HCT116 (cell line): ENCODE results near the gene GPALPP1. TPM values are rescaled to one million over a fixed set of nuclear protein-coding genes. Genes with fewer than 3 reads are reported as not detected.

Source experiments
- ATAC-seq: fragments of 200-7000 bp; cut with Tn5 transposase; 2 replicates; pipeline ENCODE4 v1.9.1; 2020; ENCODE audit warnings: mild to moderate bottlenecking, moderate library complexity
- BruUV-seq: library from RNA; stranded (reverse); fragments of 400-500 nt; replicated peaks from 2 replicates; lab custom pipeline; 2021; lab: Mats Ljungman, UMichigan
- CTCF ChIA-PET: fragments of 300-600 bp; sonication (Branson Sonifier 250); formaldehyde crosslinking; loops from one replicate; lab custom pipeline; 2021; ENCODE audit warnings: antibody characterized with exemption; lab: Charles Lee
- POLR2A ChIA-PET: fragments of 300-600, 350-600 bp; sonication (Branson Sonifier 250); formaldehyde crosslinking; loops from one replicate; lab custom pipeline; 2021; ENCODE audit warnings: antibody characterized with exemption; lab: Charles Lee
- RAD21 ChIA-PET, 2 experiments: fragments of 300-600 bp; sonication (Branson Sonifier 250); formaldehyde crosslinking; loops; one replicate each; lab custom pipeline; 2023; ENCODE audit warnings: low total read pairs in 2 of 2; ENCODE audit not compliant: uncharacterized antibody in 2 of 2, unreplicated experiment in 2 of 2, low non-redundant PET in 1 of 2; lab: Charles Lee
- DNase-seq: peaks from one replicate; pipeline ENCODE4 v3.0.0-alpha.2; 2010; ENCODE audit warnings: low read depth, low spot score
- H2AFZ ChIP-seq: fragments of 200-600 bp; shearing (Covaris generic), sonication (generic); 2 replicates; pipeline ENCODE4 v1.6.1; 2017; ENCODE audit warnings: low read depth, mixed run types, mixed read lengths, antibody characterized with exemption, low read length; ENCODE audit not compliant: poor library complexity, severe bottlenecking
- H3K27ac ChIP-seq: 2 replicates; pipeline ENCODE4 v1.5.1; 2012; ENCODE audit warnings: low read depth, low read length
- H3K27me3 ChIP-seq: fragments of 200-600 bp; sonication (generic); 2 replicates; pipeline ENCODE4 v1.6.1; 2016; ENCODE audit warnings: mixed run types, low read length, mixed read lengths; ENCODE audit not compliant: insufficient read depth
- H3K36me3 ChIP-seq, 2 experiments: fragments of 200-500 bp in 1 of 2; fragments of 200-600 bp in 1 of 2; sonication (Bioruptor generic) in 1 of 2; sonication (generic) in 1 of 2; 2 replicates each; pipeline versions ENCODE4 v1.5.1 to v1.6.1; 2014 to 2016; ENCODE audit warnings: low read length in 2 of 2, inconsistent platforms in 1 of 2, mixed read lengths in 1 of 2, mixed run types in 1 of 2; ENCODE audit not compliant: insufficient read depth in 2 of 2, control insufficient read depth in 1 of 2
- H3K4me1 ChIP-seq, 2 experiments: fragments of 200-600 bp in 1 of 2; sonication (generic) in 1 of 2; 2 replicates each; pipeline versions ENCODE4 v1.5.1 to v1.6.1; 2012 to 2017; ENCODE audit warnings: low read length in 2 of 2, inconsistent platforms in 1 of 2, mild to moderate bottlenecking in 1 of 2, mixed read lengths in 1 of 2, mixed run types in 1 of 2, moderate library complexity in 1 of 2; ENCODE audit not compliant: insufficient read depth in 2 of 2, control insufficient read depth in 1 of 2
- H3K4me2 ChIP-seq: fragments of 200-600 bp; sonication (generic); 2 replicates; pipeline ENCODE4 v1.6.1; 2017; ENCODE audit warnings: mixed run types, low read length, mixed read lengths
- H3K4me3 ChIP-seq, 2 experiments: fragments of 200-600 bp in 1 of 2; sonication (generic) in 1 of 2; replicated peaks in 1 of 2; 2 replicates each; pipeline ENCODE4 v1.5.1; 2011 to 2016; ENCODE audit warnings: low read length in 2 of 2, control low read depth in 1 of 2, low read depth in 1 of 2, mild to moderate bottlenecking in 1 of 2, mixed read lengths in 1 of 2, mixed run types in 1 of 2
- H3K79me2 ChIP-seq: fragments of 200-600 bp; sonication (generic); 2 replicates; pipeline ENCODE4 v1.6.1; 2017; ENCODE audit warnings: mild to moderate bottlenecking, mixed run types, low read length, moderate library complexity, mixed read lengths; ENCODE audit not compliant: insufficient read depth
- H3K9ac ChIP-seq: fragments of 200-600 bp; sonication (generic); 2 replicates; pipeline ENCODE4 v1.6.1; 2016; ENCODE audit warnings: low read length, mixed read lengths
- H3K9me2 ChIP-seq: fragments of 200-600 bp; sonication (generic), shearing (Covaris generic); 2 replicates; pipeline ENCODE4 v1.6.1; 2017; ENCODE audit warnings: mixed run types, mild to moderate bottlenecking, moderate library complexity; ENCODE audit not compliant: insufficient read depth
- H3K9me3 ChIP-seq, 2 experiments: fragments of 200-500 bp in 1 of 2; fragments of 200-600 bp in 1 of 2; sonication (Bioruptor generic) in 1 of 2; sonication (generic) in 1 of 2; 2 replicates each; pipeline ENCODE4 v1.6.1; 2014 to 2017; ENCODE audit warnings: low read length in 2 of 2, mixed read lengths in 2 of 2, inconsistent platforms in 1 of 2, low read depth in 1 of 2, mild to moderate bottlenecking in 1 of 2, mixed run types in 1 of 2, moderate library complexity in 1 of 2; ENCODE audit not compliant: control insufficient read depth in 1 of 2, insufficient read depth in 1 of 2
- H4K20me1 ChIP-seq: fragments of 200-600 bp; sonication (generic), shearing (Covaris generic); 2 replicates; pipeline ENCODE4 v1.6.1; 2017; ENCODE audit warnings: mixed run types, mild to moderate bottlenecking, moderate library complexity; ENCODE audit not compliant: insufficient read depth
- CBX3 ChIP-seq: IDR thresholded peaks from 2 replicates; pipeline ENCODE4 v1.6.1; 2012; ENCODE audit warnings: low read depth
- CEBPB ChIP-seq: IDR thresholded peaks from 2 replicates; pipeline ENCODE4 v1.6.1; 2012; ENCODE audit warnings: low read depth
- EGR1 ChIP-seq: IDR thresholded peaks from 2 replicates; pipeline ENCODE4 v1.6.1; 2012; ENCODE audit warnings: low read depth
- EZH2phosphoT487 ChIP-seq: fragments of 200-600 bp; IDR thresholded peaks from 2 replicates; pipeline ENCODE4 v1.6.1; 2018; ENCODE audit warnings: antibody characterized with exemption, borderline replicate concordance
- FOSL1 ChIP-seq: IDR thresholded peaks from 2 replicates; pipeline ENCODE4 v1.6.1; 2012; ENCODE audit warnings: low read depth
- SRF ChIP-seq: IDR thresholded peaks from 2 replicates; pipeline ENCODE4 v1.6.1; 2012; ENCODE audit warnings: low read depth
- YY1 ChIP-seq: IDR thresholded peaks from 2 replicates; pipeline ENCODE4 v1.6.1; 2011; ENCODE audit warnings: low read length, low read depth, moderate library complexity, mild to moderate bottlenecking; ENCODE audit not compliant: insufficient replicate concordance; ENCODE audit errors: extremely low read depth
- ZFX ChIP-seq: fragments of 450-650 bp; IDR thresholded peaks from 2 replicates; pipeline ENCODE4 v1.6.1; 2017
- intact Hi-C: fragments of 100-400 bp; cut with micrococcal nuclease; formaldehyde crosslinking; loops from 2 replicates; pipeline ENCODE4 v1.10.0; 2022
- total RNA-seq: library from RNA; stranded (reverse); gene quantifications from one replicate; pipeline ENCODE4 v1.2.1, GENCODE V29; 2021; ENCODE audit not compliant: unreplicated experiment

Gene GPALPP1
- total RNA-seq, 1 experiment from 2014 or later: 21.3 TPM

GRCh38 chr13:45003417-45003816 lies 14.1 kb downstream of the GPALPP1 start (continued):
- TF ChIP-seq FOSL1 (no peak), YY1 (no peak), EGR1 (no peak)

GRCh38 chr13:45004096-45004495 lies 14.8 kb downstream of the GPALPP1 start:
- no peak for TF ChIP-seq ZFX
- no peaks in the 10 kb centered on the region for H3K79me2 ChIP-seq
- no peaks in the 10 kb centered on the region for H3K9me2 ChIP-seq
- ATAC-seq (no peak), DNase-seq (no peak)
- ChIA-PET RAD21 (no interaction called here), POLR2A (no interaction called here), CTCF (no interaction called here)
- no peaks in the 10 kb centered on the region for H4K20me1 ChIP-seq
- no peak overlapping the region for H3K4me3 ChIP-seq
- no peaks in the 10 kb centered on the region for H3K9me3 ChIP-seq
- H3K27ac ChIP-seq: no peak overlapping the region
- intact Hi-C loops: no loop called here
- H2AFZ ChIP-seq: no peak overlapping the region
- H3K4me1 ChIP-seq: no peaks in the 10 kb centered on the region
- no peak overlapping the region for H3K4me2 ChIP-seq
- peaks cover 3 to 7% of the 10 kb centered on the region in 2 experiments; a peak in 2 of 4 replicates for H3K36me3 ChIP-seq
- H3K9ac ChIP-seq: no peak overlapping the region
- H3K27me3 ChIP-seq: no peaks in the 10 kb centered on the region
- BruUV-seq: no TSS peak

GRCh38 chr13:45007225-45007624 lies 17.9 kb downstream of the GPALPP1 start:
- no peak overlapping the region for H2AFZ ChIP-seq
- no peak overlapping the region for H3K27ac ChIP-seq
- H3K9me3 ChIP-seq: no peaks in the 10 kb centered on the region
- no peak for DNase-seq
- no peak overlapping the region for H3K9ac ChIP-seq
- no peaks in the 10 kb centered on the region for H3K79me2 ChIP-seq
- H3K27me3 ChIP-seq: no peaks in the 10 kb centered on the region
- peaks cover 10 to 11% of the 10 kb centered on the region in 2 experiments; a peak in 2 of 4 replicates for H3K36me3 ChIP-seq
- TF ChIP-seq EZH2phosphoT487: no peak
- TF ChIP-seq CBX3: no peak
- TF ChIP-seq CEBPB: no peak
- no peak for TF ChIP-seq SRF
- intact Hi-C loops: no loop called here
- POLR2A ChIA-PET: no interaction called here
- H3K4me3 ChIP-seq: no peak overlapping the region
- H4K20me1 ChIP-seq: no peaks in the 10 kb centered on the region
- ATAC-seq: no peak
- H3K4me1 ChIP-seq: no peaks in the 10 kb centered on the region
- RAD21 ChIA-PET: no interaction called here
- no peak overlapping the region for H3K4me2 ChIP-seq
- CTCF ChIA-PET: no interaction called here
- H3K9me2 ChIP-seq: no peaks in the 10 kb centered on the region
- no TSS peak for BruUV-seq
